Neural cell (in vitro differentiated cells): Measurements from ENCODE around the gene RING1. TPM values are rescaled to one million over a fixed set of nuclear protein-coding genes. Genes with fewer than 3 reads are reported as not detected.

Experiments used
- H2AFZ ChIP-seq: fragments of 200-600, 300-800 bp; sonication (generic), shearing (Covaris generic); 2 replicates; pipeline ENCODE4 v1.6.0; 2014; ENCODE audit warnings: low read depth, mild to moderate bottlenecking, antibody characterized with exemption, low read length, moderate library complexity
- H3F3A ChIP-seq: fragments of 200-600 bp; shearing (Covaris generic); 2 replicates; pipeline ENCODE4 v1.6.1; 2016; ENCODE audit warnings: mild to moderate bottlenecking, moderate library complexity, mixed read lengths, antibody characterized with exemption, low read length; ENCODE audit not compliant: insufficient read depth, poor library complexity, severe bottlenecking
- H3K27ac ChIP-seq: fragments of 200-600, 300-800 bp; sonication (generic), shearing (Covaris generic); 2 replicates; pipeline ENCODE4 v1.5.1; 2014; ENCODE audit warnings: mild to moderate bottlenecking, low read length, moderate library complexity
- H3K27me3 ChIP-seq: fragments of 300-800, 200-600 bp; sonication (generic), shearing (Covaris generic); 2 replicates; pipeline ENCODE4 v1.6.0; 2014; ENCODE audit warnings: mild to moderate bottlenecking, low read depth, low read length, moderate library complexity; ENCODE audit not compliant: insufficient read depth
- H3K36me3 ChIP-seq: fragments of 300-800, 200-600 bp; sonication (generic), shearing (Covaris generic); 2 replicates; pipeline ENCODE4 v1.5.1; 2014; ENCODE audit warnings: mild to moderate bottlenecking, antibody characterized with exemption, low read length, moderate library complexity; ENCODE audit not compliant: insufficient read depth
- H3K4me2 ChIP-seq: fragments of 300-800, 200-600 bp; sonication (generic), shearing (Covaris generic); 2 replicates; pipeline ENCODE4 v1.6.0; 2014; ENCODE audit warnings: mild to moderate bottlenecking, low read length
- H3K4me3 ChIP-seq: fragments of 300-800, 200-600 bp; sonication (generic), shearing (Covaris generic); 2 replicates; pipeline ENCODE4 v1.5.1; 2014; ENCODE audit warnings: mild to moderate bottlenecking, low read length, moderate library complexity
- H3K79me2 ChIP-seq: fragments of 200-600 bp; shearing (Covaris generic); replicated peaks from 2 replicates; pipeline ENCODE4 v1.6.0; 2014; ENCODE audit warnings: mild to moderate bottlenecking, low read length, moderate library complexity; ENCODE audit not compliant: insufficient read depth
- H3K9ac ChIP-seq: fragments of 300-800, 200-600 bp; sonication (generic), shearing (Covaris generic); 2 replicates; pipeline ENCODE4 v1.6.1; 2016; ENCODE audit warnings: mild to moderate bottlenecking, low read length, mixed read lengths
- H3K9me2 ChIP-seq: fragments of 200-600 bp; shearing (Covaris generic); 2 replicates; pipeline ENCODE4 v1.6.1; 2016; ENCODE audit warnings: mild to moderate bottlenecking, low read length, mixed read lengths; ENCODE audit not compliant: insufficient read depth
- H3K9me3 ChIP-seq: fragments of 200-600, 300-800 bp; sonication (generic), shearing (Covaris generic); 2 replicates; pipeline ENCODE4 v1.6.1; 2016; ENCODE audit warnings: mild to moderate bottlenecking, mixed run types, low read length, moderate library complexity, mixed read lengths
- H4K20me1 ChIP-seq: fragments of 200-600 bp; shearing (Covaris generic); 2 replicates; pipeline ENCODE4 v1.6.1; 2016; ENCODE audit warnings: mild to moderate bottlenecking, mixed run types; ENCODE audit not compliant: insufficient read depth
- EP300 ChIP-seq: fragments of 450-650 bp; conservative IDR thresholded peaks from 2 replicates; pipeline ENCODE4 v1.6.1; 2014; ENCODE audit warnings: antibody characterized with exemption, mild to moderate bottlenecking, moderate library complexity; ENCODE audit not compliant: poor library complexity, severe bottlenecking
- EZH2 ChIP-seq: fragments of 200-600, 300-800 bp; shearing (Covaris generic), sonication (generic); IDR thresholded peaks from 2 replicates; pipeline ENCODE4 v1.6.1; 2014; ENCODE audit warnings: antibody characterized with exemption, low read length, borderline replicate concordance, mild to moderate bottlenecking; ENCODE audit not compliant: insufficient read depth, poor library complexity, severe bottlenecking
- MXI1 ChIP-seq: fragments of 450-650 bp; conservative IDR thresholded peaks from 2 replicates; pipeline ENCODE4 v1.6.1; 2014; ENCODE audit warnings: antibody characterized with exemption, mild to moderate bottlenecking; ENCODE audit not compliant: poor library complexity, severe bottlenecking
- POLR2AphosphoS5 ChIP-seq: IDR thresholded peaks from 2 replicates; pipeline ENCODE4 v1.6.1; 2012
- RAD21 ChIP-seq: fragments of 450-650 bp; conservative IDR thresholded peaks from 2 replicates; pipeline ENCODE4 v1.6.1; 2014; ENCODE audit warnings: antibody characterized with exemption, mild to moderate bottlenecking, moderate library complexity
- SMC3 ChIP-seq: fragments of 450-650 bp; conservative IDR thresholded peaks from 2 replicates; pipeline ENCODE4 v1.6.1; 2014; ENCODE audit warnings: antibody characterized with exemption, mild to moderate bottlenecking, moderate library complexity; ENCODE audit not compliant: poor library complexity
- TAF1 ChIP-seq: IDR thresholded peaks from 2 replicates; pipeline ENCODE4 v1.6.1; 2012; ENCODE audit warnings: low read depth
- polyA plus RNA-seq: library from polyadenylated mRNA; depleted of rRNA; stranded (reverse); fragments of >200 nt; gene quantifications from 2 replicates; pipeline ENCODE4 v1.2.3, GENCODE V29; 2014
- TF ChIP-seq, protein P1 (sequence below): IDR thresholded peaks from 2 replicates; pipeline ENCODE4 v1.6.1; 2012; ENCODE audit warnings: borderline replicate concordance
- TF ChIP-seq, protein P2 (sequence below): fragments of 450-650 bp; IDR thresholded peaks from 2 replicates; pipeline ENCODE4 v1.5.1; 2014; ENCODE audit warnings: antibody characterized with exemption, mild to moderate bottlenecking, moderate library complexity; ENCODE audit not compliant: poor library complexity, severe bottlenecking

The RING1 gene
- polyA plus RNA-seq, 1 donor from 2014 or later = 107 TPM

DNA sequence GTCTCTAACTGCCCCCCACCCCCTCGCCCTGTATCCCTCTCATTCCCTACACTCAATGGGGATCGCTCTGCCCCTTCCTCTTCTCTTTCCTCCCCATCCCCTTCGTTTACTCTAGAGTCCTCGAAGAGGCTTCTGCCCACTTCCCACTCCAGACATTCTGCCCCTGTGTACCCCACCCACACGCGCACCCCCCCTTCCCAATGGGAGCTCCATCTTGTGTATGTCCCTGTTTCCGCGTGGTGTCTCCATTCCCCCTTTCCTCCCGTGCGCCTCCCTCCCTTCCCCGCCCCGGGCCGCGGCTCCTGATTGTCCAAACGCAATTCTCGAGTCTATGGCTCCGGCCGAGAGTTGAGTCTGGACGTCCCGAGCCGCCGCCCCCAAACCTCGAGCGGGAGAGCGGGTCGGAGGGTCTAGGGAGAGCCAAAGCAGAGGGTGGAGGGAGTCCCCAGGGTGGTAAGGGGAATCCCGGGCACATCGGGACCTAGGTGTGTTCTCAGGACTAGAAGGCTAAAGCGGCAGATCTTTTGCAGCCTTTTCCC, 679 bp upstream of the RING1 start:
- Histone ChIP-seq H3K9me2 (no peaks in the 10 kb centered on the region), H4K20me1 (no peaks in the 10 kb centered on the region), H3K9ac (peak overlapping the region; percentile 99), H3K4me3 (peak overlapping the region; percentile 94), H2AFZ (peak overlapping the region; percentile 88), H3K79me2 (peaks cover 29% of the 10 kb centered on the region), H3K36me3 (peaks cover 12% of the 10 kb centered on the region), H3K27ac (peak overlapping the region; percentile 96), H3K27me3 (no peaks in the 10 kb centered on the region), H3K4me2 (peak overlapping the region; percentile 98), H3F3A (no peaks in the 10 kb centered on the region), H3K9me3 (no peaks in the 10 kb centered on the region)
- TF ChIP-seq POLR2AphosphoS5 = no peak
- TF ChIP-seq, protein P1, sequence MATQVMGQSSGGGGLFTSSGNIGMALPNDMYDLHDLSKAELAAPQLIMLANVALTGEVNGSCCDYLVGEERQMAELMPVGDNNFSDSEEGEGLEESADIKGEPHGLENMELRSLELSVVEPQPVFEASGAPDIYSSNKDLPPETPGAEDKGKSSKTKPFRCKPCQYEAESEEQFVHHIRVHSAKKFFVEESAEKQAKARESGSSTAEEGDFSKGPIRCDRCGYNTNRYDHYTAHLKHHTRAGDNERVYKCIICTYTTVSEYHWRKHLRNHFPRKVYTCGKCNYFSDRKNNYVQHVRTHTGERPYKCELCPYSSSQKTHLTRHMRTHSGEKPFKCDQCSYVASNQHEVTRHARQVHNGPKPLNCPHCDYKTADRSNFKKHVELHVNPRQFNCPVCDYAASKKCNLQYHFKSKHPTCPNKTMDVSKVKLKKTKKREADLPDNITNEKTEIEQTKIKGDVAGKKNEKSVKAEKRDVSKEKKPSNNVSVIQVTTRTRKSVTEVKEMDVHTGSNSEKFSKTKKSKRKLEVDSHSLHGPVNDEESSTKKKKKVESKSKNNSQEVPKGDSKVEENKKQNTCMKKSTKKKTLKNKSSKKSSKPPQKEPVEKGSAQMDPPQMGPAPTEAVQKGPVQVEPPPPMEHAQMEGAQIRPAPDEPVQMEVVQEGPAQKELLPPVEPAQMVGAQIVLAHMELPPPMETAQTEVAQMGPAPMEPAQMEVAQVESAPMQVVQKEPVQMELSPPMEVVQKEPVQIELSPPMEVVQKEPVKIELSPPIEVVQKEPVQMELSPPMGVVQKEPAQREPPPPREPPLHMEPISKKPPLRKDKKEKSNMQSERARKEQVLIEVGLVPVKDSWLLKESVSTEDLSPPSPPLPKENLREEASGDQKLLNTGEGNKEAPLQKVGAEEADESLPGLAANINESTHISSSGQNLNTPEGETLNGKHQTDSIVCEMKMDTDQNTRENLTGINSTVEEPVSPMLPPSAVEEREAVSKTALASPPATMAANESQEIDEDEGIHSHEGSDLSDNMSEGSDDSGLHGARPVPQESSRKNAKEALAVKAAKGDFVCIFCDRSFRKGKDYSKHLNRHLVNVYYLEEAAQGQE = no peak
- TF ChIP-seq EZH2 = no peak
- TF ChIP-seq, protein P2, sequence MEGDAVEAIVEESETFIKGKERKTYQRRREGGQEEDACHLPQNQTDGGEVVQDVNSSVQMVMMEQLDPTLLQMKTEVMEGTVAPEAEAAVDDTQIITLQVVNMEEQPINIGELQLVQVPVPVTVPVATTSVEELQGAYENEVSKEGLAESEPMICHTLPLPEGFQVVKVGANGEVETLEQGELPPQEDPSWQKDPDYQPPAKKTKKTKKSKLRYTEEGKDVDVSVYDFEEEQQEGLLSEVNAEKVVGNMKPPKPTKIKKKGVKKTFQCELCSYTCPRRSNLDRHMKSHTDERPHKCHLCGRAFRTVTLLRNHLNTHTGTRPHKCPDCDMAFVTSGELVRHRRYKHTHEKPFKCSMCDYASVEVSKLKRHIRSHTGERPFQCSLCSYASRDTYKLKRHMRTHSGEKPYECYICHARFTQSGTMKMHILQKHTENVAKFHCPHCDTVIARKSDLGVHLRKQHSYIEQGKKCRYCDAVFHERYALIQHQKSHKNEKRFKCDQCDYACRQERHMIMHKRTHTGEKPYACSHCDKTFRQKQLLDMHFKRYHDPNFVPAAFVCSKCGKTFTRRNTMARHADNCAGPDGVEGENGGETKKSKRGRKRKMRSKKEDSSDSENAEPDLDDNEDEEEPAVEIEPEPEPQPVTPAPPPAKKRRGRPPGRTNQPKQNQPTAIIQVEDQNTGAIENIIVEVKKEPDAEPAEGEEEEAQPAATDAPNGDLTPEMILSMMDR = no peak
- no peak for TF ChIP-seq MXI1
- TF ChIP-seq RAD21 = no peak
- no peak for TF ChIP-seq TAF1
- TF ChIP-seq EP300 = no peak
- TF ChIP-seq SMC3 = no peak

DNA sequence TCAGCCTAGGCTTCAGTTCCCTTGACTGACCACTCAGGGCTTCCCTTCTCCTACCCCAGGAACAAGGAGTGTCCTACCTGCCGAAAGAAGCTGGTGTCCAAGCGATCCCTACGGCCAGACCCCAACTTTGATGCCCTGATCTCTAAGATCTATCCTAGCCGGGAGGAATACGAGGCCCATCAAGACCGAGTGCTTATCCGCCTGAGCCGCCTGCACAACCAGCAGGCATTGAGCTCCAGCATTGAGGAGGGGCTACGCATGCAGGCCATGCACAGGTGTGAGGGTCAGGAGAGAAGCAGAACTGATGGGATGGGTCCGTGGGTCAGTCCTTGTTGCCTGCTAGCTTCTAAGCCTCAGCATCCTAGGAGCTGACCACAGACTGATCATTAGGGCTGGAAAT, 1.6 kb downstream of the RING1 start:
- Histone ChIP-seq H2AFZ (no peak overlapping the region), H3F3A (no peaks in the 10 kb centered on the region), H3K79me2 (peaks cover 22% of the 10 kb centered on the region), H3K4me2 (no peak overlapping the region), H3K27me3 (peaks cover 5% of the 10 kb centered on the region), H3K9me2 (no peaks in the 10 kb centered on the region), H3K4me3 (peak overlapping the region; percentile 94), H3K27ac (no peak overlapping the region), H4K20me1 (no peaks in the 10 kb centered on the region), H3K36me3 (peaks cover 6% of the 10 kb centered on the region), H3K9me3 (no peaks in the 10 kb centered on the region), H3K9ac (no peak overlapping the region)
- TF ChIP-seq, protein P2 = no peak
- TF ChIP-seq POLR2AphosphoS5 (no peak), SMC3 (no peak), EZH2 (no peak), TAF1 (no peak), RAD21 (no peak), EP300 (no peak)
- TF ChIP-seq, protein P1 = no peak
